HepG2 (cell line): Measurements from ENCODE around the gene SEC61B. TPM values are rescaled to one million over a fixed set of nuclear protein-coding genes. Genes with fewer than 3 reads are reported as not detected.

Experiments used
- ATAC-seq: fragments of 200-7000 bp; cut with Tn5 transposase; 3 replicates; pipeline ENCODE4 v1.9.1; 2020; ENCODE audit warnings: mild to moderate bottlenecking, moderate library complexity
- BruUV-seq: library from RNA; stranded (reverse); fragments of 400-500 nt; replicated peaks from 2 replicates; lab custom pipeline; 2021; lab: Mats Ljungman, UMichigan
- CTCF ChIA-PET: fragments of 300-600 bp; formaldehyde crosslinking; extraction: SDS; loops from one replicate; lab custom pipeline; 2021; ENCODE audit warnings: low total read pairs, inconsistent platforms, low intra/inter-chr PET ratio; lab: Yijun Ruan, JAX
- POLR2A ChIA-PET: fragments of 350-600 bp; sonication (Branson Sonifier 250); formaldehyde crosslinking; loops from one replicate; lab custom pipeline; 2020; ENCODE audit warnings: antibody characterized with exemption, inconsistent platforms; lab: Yijun Ruan, JAX
- DNase-seq: peaks from one replicate; pipeline ENCODE4 v3.0.0-alpha.2; 2015; ENCODE audit warnings: low spot score
- FAIRE-seq: peaks from 3 replicates; lab custom pipeline; 2011; peaks lifted over from hg19 to GRCh38; lab: Jason Lieb, UNC
- H2AFZ ChIP-seq: one replicate; pipeline ENCODE4 v1.6.1; 2011; ENCODE audit warnings: low read length, inconsistent platforms
- H3K27ac ChIP-seq: fragments of 300-600 bp; 3 replicates; pipeline ENCODE4 v1.8.0; 2011; ENCODE audit warnings: mixed run types, mild to moderate bottlenecking, mixed read lengths, low read length, inconsistent platforms; ENCODE audit not compliant: insufficient read depth; ENCODE audit errors: extremely low read length
- H3K27me3 ChIP-seq, 2 experiments: fragments of 200-600 bp in 1 of 2; 2 replicates in 1 of 2; 3 replicates in 1 of 2; pipeline versions ENCODE4 v1.6.0 to v1.8.0; 2011; ENCODE audit warnings: low read length in 2 of 2, mild to moderate bottlenecking in 2 of 2, moderate library complexity in 2 of 2, inconsistent platforms in 1 of 2; ENCODE audit not compliant: insufficient read depth in 2 of 2, control insufficient read depth in 1 of 2
- H3K36me3 ChIP-seq, 2 experiments: fragments of 200-600 bp in 1 of 2; replicated peaks in 1 of 2; 2 replicates in 1 of 2; 3 replicates in 1 of 2; pipeline versions ENCODE4 v1.5.1 to v1.8.0; 2011; ENCODE audit warnings: low read length in 2 of 2, inconsistent platforms in 1 of 2; ENCODE audit not compliant: insufficient read depth in 2 of 2, control insufficient read depth in 1 of 2
- H3K4me1 ChIP-seq: 2 replicates; pipeline ENCODE4 v1.5.1; 2012; ENCODE audit warnings: low read length, inconsistent platforms; ENCODE audit not compliant: insufficient read depth
- H3K4me2 ChIP-seq: 2 replicates; pipeline ENCODE4 v1.6.0; 2011; ENCODE audit warnings: low read depth, low read length, inconsistent platforms
- H3K4me3 ChIP-seq, 3 experiments: fragments of 200-600 bp in 1 of 3; sonication (generic), shearing (Covaris generic) in 1 of 3; replicated peaks in 1 of 3; 2 replicates each; pipeline ENCODE4 v1.5.1; 2011 to 2016; ENCODE audit warnings: low read length in 3 of 3, inconsistent platforms in 2 of 3, low read depth in 2 of 3, mild to moderate bottlenecking in 2 of 3, control low read depth in 1 of 3, mixed read lengths in 1 of 3; ENCODE audit not compliant: insufficient read depth in 1 of 3
- H3K79me2 ChIP-seq: one replicate; pipeline ENCODE4 v1.6.1; 2011; ENCODE audit warnings: low read length, inconsistent platforms; ENCODE audit not compliant: insufficient read depth
- H3K9ac ChIP-seq: 2 replicates; pipeline ENCODE4 v1.6.0; 2011; ENCODE audit warnings: mild to moderate bottlenecking, low read depth, low read length, inconsistent platforms; ENCODE audit not compliant: insufficient read depth
- H3K9me3 ChIP-seq: 2 replicates; pipeline ENCODE4 v1.5.1; 2012; ENCODE audit warnings: mild to moderate bottlenecking, low read length
- H4K20me1 ChIP-seq: 2 replicates; pipeline ENCODE4 v1.6.0; 2011; ENCODE audit warnings: inconsistent platforms, mild to moderate bottlenecking, low read length, moderate library complexity; ENCODE audit not compliant: insufficient read depth
- FOXA3 ChIP-seq: IDR thresholded peaks from 2 replicates; pipeline ENCODE4 v1.6.1; 2016; ENCODE audit warnings: missing genetic modification reagents, missing compliant biosample characterization
- REXO4 ChIP-seq: sonication (generic); formaldehyde crosslinking; IDR thresholded peaks from 2 replicates; pipeline ENCODE4 v1.8.0; 2022; ENCODE audit warnings: missing genetic modification reagents, mild to moderate bottlenecking, borderline replicate concordance
- RXRB ChIP-seq: IDR thresholded peaks from 2 replicates; pipeline ENCODE4 v1.6.1; 2016; ENCODE audit warnings: borderline replicate concordance, missing genetic modification reagents, missing compliant biosample characterization
- TMF1 ChIP-seq: sonication (generic); formaldehyde crosslinking; IDR thresholded peaks from 2 replicates; pipeline ENCODE4 v1.8.1; 2022; ENCODE audit warnings: low read depth, missing genetic modification reagents
- ZNF343 ChIP-seq: sonication (generic); formaldehyde crosslinking; IDR thresholded peaks from 2 replicates; pipeline ENCODE4 v1.4.0; 2020; ENCODE audit warnings: mild to moderate bottlenecking, missing genetic modification reagents
- ZNF407 ChIP-seq: sonication (generic); formaldehyde crosslinking; IDR thresholded peaks from one replicate; pipeline ENCODE4 v1.5.1; 2020; ENCODE audit warnings: mild to moderate bottlenecking, missing genetic modification reagents; ENCODE audit errors: not compliant biosample characterization
- ZNF564 ChIP-seq: sonication (generic); formaldehyde crosslinking; IDR thresholded peaks from 2 replicates; pipeline ENCODE4 v1.8.1; 2023; ENCODE audit warnings: mild to moderate bottlenecking, missing genetic modification reagents
- ZSCAN9 ChIP-seq: IDR thresholded peaks from 2 replicates; pipeline ENCODE4 v1.6.1; 2016; ENCODE audit warnings: borderline replicate concordance
- WGBS: methylation state at CpG from one replicate; pipeline ENCODE4 v1.1.6; 2017; ENCODE audit warnings: low lambda C conversion rate; 5-methylcytosine and 5-hydroxymethylcytosine counted together
- in situ Hi-C: cut with HindIII; loops from 2 replicates; pipeline ENCODE4 v1.10.0; 2017; ENCODE audit warnings: low pct_unique_long_range_greater_than_20kb; ENCODE audit not compliant: extremely low pct_ligation_motif_present
- intact Hi-C: fragments of 100-400 bp; cut with micrococcal nuclease; formaldehyde crosslinking; loops from one replicate; pipeline ENCODE4 v1.10.0; 2022; ENCODE audit not compliant: unreplicated experiment
- polyA plus RNA-seq, 8 experiments: library from polyadenylated mRNA; depleted of rRNA in 3 of 8; stranded (reverse) in 7 of 8; unstranded in 1 of 8; fragments of >200 nt; fragmentation: Illumina TruSeq in 4 of 8; extraction: Trizol in 4 of 8; gene quantifications; 2 replicates each; pipeline versions ENCODE4 v1.2.1 to v1.2.3, GENCODE V29; 2011 to 2016; ENCODE audit warnings: low read depth in 4 of 8, missing spikeins in 1 of 8, mixed read lengths in 1 of 8; ENCODE audit not compliant: insufficient read depth in 1 of 8
- total RNA-seq, 5 experiments: library from RNA; depleted of rRNA; stranded (reverse); fragments of >200 nt; fragmentation: Illumina TruSeq; extraction: Trizol; gene quantifications; 2 replicates each; pipeline ENCODE4 v1.2.3, GENCODE V29; 2016; ENCODE audit warnings: low read depth in 1 of 5

Gene SEC61B
- total and polyA plus RNA-seq, 2 of the 13 experiments (the other 11 are each of a cell fraction or from before 2014, with no cell fraction given): 191 to 368 TPM

GRCh38 chr9:99185934-99186333 is 36.1 kb upstream of the SEC61B start:
- in situ Hi-C loops (loop anchor here (10.0 to 25.0 kb wide), 2 partner anchors 619 to 826 kb away; no protein-coding TSS in a partner anchor), intact Hi-C loops (loop anchor here (2.0 to 10.0 kb wide), 2 partner anchors 79 to 825 kb away; no protein-coding TSS in a partner anchor)
- no peak for FAIRE-seq
- no peak overlapping the region for H3K4me2 ChIP-seq
- CTCF ChIA-PET: no interaction called here
- POLR2A ChIA-PET: interaction anchor here (0.6 to 1.9 kb wide), 2 partner anchors 35 to 634 kb away, joined by 3 to 6 read pairs; partner anchors contain the start of genes ALG2 and SEC61B
- H3K27me3 ChIP-seq: peaks cover 0 to 18% of the 10 kb centered on the region in 2 experiments; a peak in 2 of 5 replicates
- H3K27ac ChIP-seq: no peak overlapping the region
- 18% methylated on average over 2 of the region's 5 CpGs for WGBS
- H3K79me2 ChIP-seq: no peaks in the 10 kb centered on the region
- TF ChIP-seq ZNF407 (CRISPR knock-in tag) (no peak), ZNF564 (CRISPR knock-in tag) (no peak), RXRB (CRISPR knock-in tag) (no peak), REXO4 (CRISPR knock-in tag) (no peak), TMF1 (CRISPR knock-in tag) (no peak), ZNF343 (no peak), FOXA3 (CRISPR knock-in tag) (no peak), ZSCAN9 (CRISPR knock-in tag) (no peak)
- H3K9ac ChIP-seq: no peak overlapping the region
- DNase-seq: no peak
- no peak overlapping the region for H3K4me3 ChIP-seq
- H3K36me3 ChIP-seq: no peaks in the 10 kb centered on the region
- peaks cover 2% of the 10 kb centered on the region for H3K4me1 ChIP-seq
- no peak overlapping the region for H2AFZ ChIP-seq
- no peaks in the 10 kb centered on the region for H4K20me1 ChIP-seq
- no peaks in the 10 kb centered on the region for H3K9me3 ChIP-seq
- ATAC-seq: no peak
- BruUV-seq: no TSS peak
